HFFc6 (cell line): ENCODE measurements around the gene NCOA1. TPM values are rescaled to one million over a fixed set of nuclear protein-coding genes. Genes with fewer than 3 reads are reported as not detected.
A peak's percentile ranks its signal among the peaks of the same experiment; 100 is the strongest.

Experiments
- DNase-seq: peaks from one replicate; pipeline ENCODE4 v3.0.0-alpha.2; 2018
- H3K27ac Mint-ChIP-seq: 2 replicates; pipeline ENCODE4 v1.8.0; 2020; ENCODE audit warnings: mild to moderate bottlenecking, mixed read lengths
- H3K27me3 Mint-ChIP-seq: 2 replicates; pipeline ENCODE4 v1.8.0; 2021; ENCODE audit warnings: mild to moderate bottlenecking, moderate library complexity, mixed read lengths; ENCODE audit not compliant: insufficient read depth
- H3K36me3 Mint-ChIP-seq: 2 replicates; pipeline ENCODE4 v1.8.0; 2021; ENCODE audit warnings: low read depth, mixed read lengths
- H3K4me1 Mint-ChIP-seq: 2 replicates; pipeline ENCODE4 v1.8.0; 2020; ENCODE audit warnings: low read depth, mixed read lengths
- H3K4me3 Mint-ChIP-seq: 2 replicates; pipeline ENCODE4 v1.8.0; 2020; ENCODE audit warnings: mild to moderate bottlenecking, moderate library complexity, mixed read lengths
- H3K9me3 Mint-ChIP-seq: 2 replicates; pipeline ENCODE4 v1.8.0; 2020; ENCODE audit warnings: mild to moderate bottlenecking, mixed read lengths
- CTCF ChIP-seq: fragments of 200-600 bp; sonication (generic); IDR thresholded peaks from 2 replicates; pipeline ENCODE4 v1.5.0; 2021; ENCODE audit warnings: antibody characterized with exemption, mild to moderate bottlenecking
- total RNA-seq, 6 experiments: library from RNA; stranded (reverse); fragmentation: NEBNext Ultra II Directional; extraction: Animal tissue kit (Norgen Biotek cat#: 25700); gene quantifications; 2 replicates in 1 of 6; 3 replicates in 5 of 6; pipeline ENCODE4 v1.2.3, GENCODE V29; 2021

NCOA1 gene
- total RNA-seq, 6 experiments from 2014 or later: 8.6 to 11.2 (median 10.7) TPM

GRCh38 chr2:24724111-24724775, 233.2 kb downstream of the NCOA1 start:
- no peak for TF ChIP-seq CTCF
- no peak overlapping the region; the same call in 1 of the 2 replicates for H3K27ac Mint-ChIP-seq
- H3K36me3 Mint-ChIP-seq: no peaks in the 10 kb centered on the region
- peaks cover 31% of the 10 kb centered on the region for H3K4me1 Mint-ChIP-seq
- H3K4me3 Mint-ChIP-seq: peak overlapping the region; percentile 20; the same call in 1 of the 2 replicates
- H3K9me3 Mint-ChIP-seq: no peaks in the 10 kb centered on the region
- DNase-seq: no peak
- no peaks in the 10 kb centered on the region for H3K27me3 Mint-ChIP-seq

- H3K4me1 Mint-ChIP-seq: peaks cover 41% of the 10 kb centered on the region
- H3K27me3 Mint-ChIP-seq: no peaks in the 10 kb centered on the region
- H3K9me3 Mint-ChIP-seq: no peaks in the 10 kb centered on the region
- no peak for TF ChIP-seq CTCF
- H3K4me3 Mint-ChIP-seq: no peak overlapping the region
- H3K36me3 Mint-ChIP-seq: peaks cover 6% of the 10 kb centered on the region; the same call in 1 of the 2 replicates
- no peak for DNase-seq
- no peak overlapping the region for H3K27ac Mint-ChIP-seq
These were observed 234.9 kb downstream of the NCOA1 start for GRCh38 chr2:24725956-24726355.

- no peak for DNase-seq
- no peak for TF ChIP-seq CTCF
- Mint-ChIP-seq H3K27me3 (no peaks in the 10 kb centered on the region), H3K36me3 (peaks cover 6% of the 10 kb centered on the region; the same call in 1 of the 2 replicates), H3K4me3 (no peak overlapping the region), H3K27ac (peak overlapping the region; percentile 49; the same call in 1 of the 2 replicates), H3K4me1 (peaks cover 33% of the 10 kb centered on the region), H3K9me3 (no peaks in the 10 kb centered on the region)
These were observed 239.4 kb downstream of the NCOA1 start for GRCh38 chr2:24730481-24730880.

GRCh38 chr2:24731040-24731439, 240.0 kb downstream of the NCOA1 start:
- Mint-ChIP-seq H3K9me3 (no peaks in the 10 kb centered on the region), H3K4me1 (peaks cover 33% of the 10 kb centered on the region), H3K27me3 (no peaks in the 10 kb centered on the region), H3K36me3 (peaks cover 6% of the 10 kb centered on the region; the same call in 1 of the 2 replicates), H3K4me3 (no peak overlapping the region), H3K27ac (peak overlapping the region; percentile 29; the same call in 1 of the 2 replicates)
- no peak for DNase-seq
- no peak for TF ChIP-seq CTCF

- Mint-ChIP-seq H3K27ac (no peak overlapping the region; the same call in 1 of the 2 replicates), H3K36me3 (peaks cover 6% of the 10 kb centered on the region; the same call in 1 of the 2 replicates), H3K9me3 (no peaks in the 10 kb centered on the region), H3K4me3 (no peak overlapping the region), H3K27me3 (no peaks in the 10 kb centered on the region), H3K4me1 (peaks cover 33% of the 10 kb centered on the region)
- no peak for DNase-seq
- no peak for TF ChIP-seq CTCF
These were observed 240.9 kb downstream of the NCOA1 start for GRCh38 chr2:24731923-24732322.
